HG02852 (cell line): ENCODE data around the gene MEIOB.
"Not testable (repeated sequence)": the region's sequence is repeated elsewhere in the genome, so short reads cannot be mapped to it uniquely, and the experiment has no call there.

Source experiments
- ATAC-seq: cut with Tn5 transposase; IDR thresholded peaks from one replicate; pipeline ENCODE4 v1.9.1; 2021; ENCODE audit warnings: mild to moderate bottlenecking, moderate library complexity; ENCODE audit not compliant: unreplicated experiment

MEIOB gene, protein sequence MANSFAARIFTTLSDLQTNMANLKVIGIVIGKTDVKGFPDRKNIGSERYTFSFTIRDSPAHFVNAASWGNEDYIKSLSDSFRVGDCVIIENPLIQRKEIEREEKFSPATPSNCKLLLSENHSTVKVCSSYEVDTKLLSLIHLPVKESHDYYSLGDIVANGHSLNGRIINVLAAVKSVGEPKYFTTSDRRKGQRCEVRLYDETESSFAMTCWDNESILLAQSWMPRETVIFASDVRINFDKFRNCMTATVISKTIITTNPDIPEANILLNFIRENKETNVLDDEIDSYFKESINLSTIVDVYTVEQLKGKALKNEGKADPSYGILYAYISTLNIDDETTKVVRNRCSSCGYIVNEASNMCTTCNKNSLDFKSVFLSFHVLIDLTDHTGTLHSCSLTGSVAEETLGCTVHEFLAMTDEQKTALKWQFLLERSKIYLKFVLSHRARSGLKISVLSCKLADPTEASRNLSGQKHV

DNA sequence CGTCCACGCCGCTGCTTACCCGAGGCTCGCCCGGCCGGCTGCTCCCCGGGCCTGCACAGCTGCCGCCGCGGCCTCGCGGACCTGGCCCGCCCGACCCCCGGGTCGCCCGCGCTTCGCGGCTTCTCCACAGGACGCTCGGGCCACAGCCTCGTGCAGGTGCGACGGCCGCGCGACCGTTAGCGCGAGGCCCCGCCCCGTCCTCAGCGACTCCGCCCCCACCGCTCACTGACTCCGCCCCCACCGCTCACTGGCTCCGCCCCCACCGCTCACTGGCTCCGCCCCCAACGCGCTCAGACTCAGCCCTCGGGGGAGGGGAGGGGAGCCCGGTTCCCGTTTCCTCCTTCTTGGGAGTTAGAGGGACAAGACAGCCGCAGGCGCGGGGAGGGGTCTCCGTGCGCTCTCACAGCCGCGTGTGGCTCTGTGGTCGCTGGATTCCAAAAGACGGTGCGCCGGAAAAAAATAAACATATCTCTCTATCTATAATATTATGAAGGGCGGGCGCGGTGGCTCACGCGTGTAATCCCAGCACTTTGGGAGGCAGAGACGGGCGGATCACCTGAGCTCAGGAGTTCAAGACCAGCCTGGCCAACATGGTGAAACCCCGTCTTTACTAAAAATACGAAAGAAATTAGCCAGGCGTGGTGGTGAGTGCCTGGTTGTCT, at the start of gene MEIOB:
TSS of gene MEIOB (minus strand) at position 191 of the 662 bp plus-strand sequence. CDS start 3,989 bp downstream, outside the sequence.
- no peak for ATAC-seq

DNA sequence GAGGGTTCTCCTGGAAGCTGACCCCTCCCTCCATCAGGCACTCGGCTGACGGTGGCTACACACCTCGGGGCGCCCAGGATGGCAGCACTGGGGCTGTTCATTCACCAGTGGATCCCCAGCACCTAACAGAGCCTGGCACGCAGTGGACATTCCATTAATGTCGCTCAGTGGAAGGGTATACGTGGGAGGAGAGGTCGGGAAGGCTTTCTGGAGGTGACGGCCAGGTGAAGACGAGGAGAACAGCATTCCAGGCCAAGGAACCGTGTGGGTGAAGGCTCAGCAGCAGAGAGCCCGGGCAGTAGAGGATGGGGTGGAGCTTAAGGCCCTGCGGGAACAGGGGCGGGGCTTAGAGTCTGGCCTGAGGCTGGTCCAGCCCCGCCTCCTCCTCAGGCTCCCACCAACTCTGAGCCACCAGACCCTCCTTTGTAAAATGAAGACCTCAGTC, 48.8 kb upstream of the MEIOB start:
- ATAC-seq: no peak

DNA sequence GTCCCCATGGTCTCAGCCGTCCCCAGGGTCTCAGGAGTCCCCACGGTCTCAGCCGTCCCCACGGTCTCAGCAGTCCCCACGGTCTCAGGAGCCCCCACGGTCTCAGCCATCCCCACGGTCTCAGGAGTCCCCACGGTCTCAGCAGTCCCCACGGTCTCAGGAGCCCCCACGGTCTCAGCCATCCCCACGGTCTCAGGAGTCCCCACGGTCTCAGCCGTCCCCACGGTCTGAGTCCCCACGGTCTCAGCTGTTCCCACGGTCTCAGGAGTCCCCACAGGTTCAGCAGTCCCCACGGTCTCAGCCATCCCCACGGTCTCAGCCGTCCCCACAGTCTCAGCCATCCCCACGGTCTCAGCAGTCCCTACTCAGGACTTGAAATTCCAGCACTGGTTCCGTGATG, 48.2 kb upstream of the MEIOB start:
- not testable (repeated sequence) for ATAC-seq

DNA sequence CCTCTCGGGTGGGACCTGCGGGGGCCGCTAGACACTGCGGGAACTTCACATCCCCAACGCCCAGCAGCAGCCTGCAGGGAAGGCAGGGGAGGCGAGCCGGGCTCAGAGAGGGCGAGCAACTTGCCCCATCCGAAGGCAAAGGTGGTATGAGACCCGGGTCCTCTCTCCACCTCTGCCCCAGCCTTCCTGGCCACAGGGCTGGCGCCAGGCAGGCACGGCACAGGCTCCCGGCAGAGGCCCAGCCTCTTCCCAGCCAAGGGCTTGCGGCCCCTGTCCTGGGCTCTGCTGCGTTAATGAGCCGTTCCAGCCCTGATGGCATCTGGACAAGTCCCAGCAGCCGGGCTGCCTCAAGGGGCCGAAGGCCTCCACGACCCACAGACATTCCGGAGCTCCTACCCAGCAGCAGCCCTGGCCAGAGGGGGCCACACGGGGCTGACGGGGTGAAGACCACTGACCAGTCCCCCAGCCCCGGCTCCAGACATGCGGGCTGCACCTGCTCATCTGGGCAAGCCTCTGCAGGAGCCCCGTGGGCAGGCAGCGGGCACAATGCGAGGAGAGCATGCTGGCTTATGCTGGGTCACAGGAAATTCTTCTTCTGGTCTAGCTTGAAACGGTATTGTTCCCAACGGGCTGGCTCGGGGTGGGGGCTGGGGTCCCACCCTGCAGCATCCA, 47.5 kb upstream of the MEIOB start:
- no peak for ATAC-seq

DNA sequence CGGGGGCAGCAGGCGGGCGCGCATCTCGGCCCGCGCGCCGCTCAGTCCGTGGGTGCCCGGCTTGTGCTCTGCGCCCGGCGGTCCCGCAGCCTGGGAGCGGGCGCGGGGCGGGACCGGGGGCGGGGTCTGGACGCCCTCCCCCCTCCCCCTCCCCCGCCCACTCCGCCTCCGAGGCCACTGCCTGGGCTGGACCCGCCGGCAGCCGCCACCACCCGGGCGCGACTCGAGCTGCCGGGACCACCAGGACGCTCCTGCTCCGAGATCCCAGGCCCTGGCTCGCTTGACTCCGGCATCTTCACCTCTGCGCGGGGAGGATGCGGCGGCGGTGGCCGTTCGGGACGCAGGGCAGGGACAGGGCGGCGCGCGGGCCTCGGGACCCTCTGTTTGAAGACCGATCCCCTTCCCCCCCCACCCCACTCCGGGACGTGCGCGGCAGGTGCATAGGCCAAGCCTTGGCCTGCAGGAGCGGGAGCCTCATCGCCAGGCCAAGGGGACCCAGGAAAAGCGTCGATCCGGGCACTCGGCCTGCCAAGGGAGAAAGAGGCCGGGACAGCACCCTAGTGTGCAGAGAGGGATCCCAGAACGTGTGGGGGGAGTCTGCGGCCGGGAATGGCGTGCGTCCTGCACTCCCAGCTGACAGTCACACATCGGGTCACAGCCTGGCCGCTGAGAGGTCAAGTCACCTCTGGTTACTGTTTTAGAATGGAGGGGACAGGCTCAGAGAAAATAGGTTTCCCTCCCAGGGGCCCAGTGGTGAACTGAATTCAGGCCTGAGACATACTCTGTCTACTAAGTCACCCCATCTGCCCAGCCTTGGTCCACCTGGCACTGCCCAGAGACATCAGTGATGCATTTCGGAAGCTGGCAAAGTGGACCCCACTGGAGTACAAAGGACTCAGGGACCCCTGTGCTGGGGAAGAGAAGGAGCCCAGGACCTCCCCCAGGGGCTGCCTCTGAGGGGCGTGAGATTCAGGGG, 46.7 kb upstream of the MEIOB start, which contains the start of gene HS3ST6:
TSS of gene HS3ST6 (minus strand) at position 65 of the 976 bp plus-strand sequence. CDS start 92 bp downstream, outside the sequence.
- ATAC-seq: no peak

DNA sequence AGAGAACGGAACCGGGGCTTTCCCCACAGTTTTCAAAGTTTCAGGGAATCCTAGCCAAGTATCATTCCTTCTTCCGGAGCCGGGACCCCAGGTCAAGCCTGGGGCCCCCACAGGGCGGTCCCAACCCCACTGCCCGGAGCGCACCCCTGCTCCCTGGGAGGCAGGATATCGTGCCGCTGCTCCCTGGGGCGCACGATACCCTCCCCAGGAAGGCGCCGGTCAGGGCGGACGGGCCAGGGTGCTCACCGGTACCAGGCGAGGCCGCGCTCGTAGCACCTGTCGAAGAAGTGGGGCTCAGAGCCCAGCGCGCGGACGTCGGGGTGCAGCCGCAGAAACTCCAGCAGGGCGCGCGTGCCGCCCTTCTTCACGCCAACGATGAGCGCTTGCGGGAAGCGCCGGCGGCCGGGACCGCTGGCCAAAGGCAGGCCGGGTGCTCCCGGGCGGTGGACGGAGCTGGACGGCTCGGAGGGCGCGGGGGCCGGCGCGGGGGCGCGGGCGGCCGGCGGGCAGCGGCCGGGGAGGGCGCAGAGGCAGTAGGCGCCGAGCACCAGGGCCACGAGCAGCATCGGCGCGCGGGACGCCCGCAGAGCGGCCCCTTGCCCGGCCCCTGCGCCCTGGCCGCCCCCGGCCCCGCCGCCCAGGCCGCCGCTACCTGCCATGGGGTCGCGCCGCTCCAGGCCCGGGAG, 45.8 kb upstream of the MEIOB start:
- ATAC-seq: no peak

DNA sequence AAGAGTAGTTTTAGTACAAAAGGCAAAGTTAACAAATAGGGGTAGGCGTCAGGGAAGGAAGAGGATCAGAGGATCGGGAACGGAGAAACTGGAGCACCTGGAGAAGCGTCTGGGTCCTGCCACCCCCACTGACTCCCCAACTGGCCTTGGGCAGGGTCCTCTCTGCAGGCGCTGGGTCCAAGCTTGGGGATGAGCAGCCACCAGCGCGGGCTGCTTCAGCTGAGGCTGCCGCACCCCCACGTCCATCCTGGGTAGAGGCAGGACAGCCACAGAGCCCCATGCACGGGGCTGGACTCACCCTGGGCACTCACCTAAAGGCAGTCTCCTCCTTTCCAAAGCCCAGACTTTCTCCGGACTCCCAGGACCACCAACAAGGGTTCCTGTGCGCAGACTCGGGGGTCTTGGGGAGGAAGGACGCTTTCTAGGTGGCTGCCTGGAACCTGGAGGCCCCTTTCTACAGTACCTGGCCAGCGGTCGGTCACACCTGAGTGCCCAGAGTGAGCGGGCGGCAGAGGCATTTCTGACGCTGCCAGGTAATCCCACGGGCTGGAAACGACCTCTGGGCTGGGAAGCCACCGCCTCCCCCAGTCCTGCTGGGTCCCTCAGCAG, 45.2 kb upstream of the MEIOB start:
- no peak for ATAC-seq

DNA sequence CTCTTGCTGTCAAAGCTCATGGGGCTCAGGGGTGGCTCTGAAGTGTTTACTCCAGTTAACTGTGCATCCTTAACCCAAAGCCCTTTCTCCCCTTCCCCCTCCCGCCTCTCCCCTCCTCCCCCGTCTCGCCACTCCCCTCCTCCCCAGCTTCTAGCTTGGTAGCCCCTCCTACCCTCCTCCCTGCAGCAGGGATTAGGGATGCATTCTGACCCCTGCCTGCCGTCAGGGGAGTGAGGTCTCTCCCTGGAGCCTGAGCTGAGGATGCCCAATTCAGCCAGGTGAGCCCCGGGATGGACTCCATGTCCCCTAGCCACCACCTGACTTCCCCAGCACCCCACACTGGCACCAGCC, 44.7 kb upstream of the MEIOB start:
- ATAC-seq: no peak

DNA sequence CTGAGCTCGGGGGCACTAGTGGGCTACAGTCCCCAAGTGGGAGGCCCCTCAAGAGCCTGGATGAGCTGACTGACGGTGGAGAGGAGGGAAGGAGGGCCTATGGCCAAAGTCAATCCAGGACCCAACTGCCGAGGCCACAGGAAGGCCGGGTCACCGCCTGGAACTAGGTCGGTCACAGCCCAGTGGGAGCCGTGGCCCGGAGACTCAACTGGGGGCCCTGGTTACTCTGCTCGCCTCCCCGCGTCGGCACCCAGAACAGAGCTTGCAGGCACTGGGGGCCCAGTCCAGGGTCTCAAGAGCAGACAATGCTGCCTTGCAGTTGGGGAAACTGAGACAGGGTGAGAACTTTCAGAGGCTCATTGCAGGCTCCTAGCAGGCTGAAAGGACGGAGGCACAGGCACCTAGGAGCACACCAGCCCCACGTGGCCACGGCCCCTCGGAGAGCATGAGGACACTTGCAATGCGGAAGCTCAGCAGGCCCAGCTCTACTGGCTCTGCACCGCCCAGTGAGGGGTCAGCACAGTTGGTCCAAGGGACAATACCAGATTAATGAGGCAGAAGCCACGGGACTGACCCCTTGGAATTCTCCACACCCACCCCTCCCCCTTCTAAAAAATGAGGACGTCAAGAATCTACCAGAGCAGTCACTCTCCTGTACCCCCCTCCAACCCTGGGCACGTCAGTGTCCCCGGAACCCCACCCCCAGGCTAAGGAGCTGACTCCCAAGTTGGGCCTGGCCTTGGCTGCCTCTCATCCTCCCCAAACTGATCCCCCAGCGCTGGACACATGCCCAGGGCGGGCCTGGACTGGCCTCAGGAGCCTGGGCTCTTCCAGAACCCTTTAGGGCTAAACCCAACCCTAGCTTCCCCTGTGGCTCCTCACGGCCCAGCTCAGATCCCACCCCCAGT, 44.0 kb upstream of the MEIOB start:
- no peak for ATAC-seq

DNA sequence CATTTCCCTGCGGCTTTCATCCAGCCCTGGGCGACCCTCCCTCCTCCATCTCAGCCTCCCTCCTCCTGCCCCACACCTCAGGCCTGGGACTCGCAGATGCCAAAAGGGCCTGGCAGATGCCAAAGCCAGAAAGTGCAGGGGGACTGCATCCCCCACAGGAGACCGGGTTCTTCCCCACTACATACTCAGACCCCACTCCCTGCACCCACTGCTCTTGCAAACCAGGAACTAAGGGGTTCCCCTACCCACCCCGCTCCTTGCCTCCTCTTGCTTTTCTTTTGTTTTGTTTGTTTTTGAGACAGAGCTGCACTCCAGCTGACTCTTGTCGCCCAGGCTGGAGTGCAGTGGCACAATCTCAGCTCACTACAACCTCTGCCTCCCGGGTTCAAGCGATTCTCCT, 43.0 kb upstream of the MEIOB start:
- ATAC-seq: no peak

DNA sequence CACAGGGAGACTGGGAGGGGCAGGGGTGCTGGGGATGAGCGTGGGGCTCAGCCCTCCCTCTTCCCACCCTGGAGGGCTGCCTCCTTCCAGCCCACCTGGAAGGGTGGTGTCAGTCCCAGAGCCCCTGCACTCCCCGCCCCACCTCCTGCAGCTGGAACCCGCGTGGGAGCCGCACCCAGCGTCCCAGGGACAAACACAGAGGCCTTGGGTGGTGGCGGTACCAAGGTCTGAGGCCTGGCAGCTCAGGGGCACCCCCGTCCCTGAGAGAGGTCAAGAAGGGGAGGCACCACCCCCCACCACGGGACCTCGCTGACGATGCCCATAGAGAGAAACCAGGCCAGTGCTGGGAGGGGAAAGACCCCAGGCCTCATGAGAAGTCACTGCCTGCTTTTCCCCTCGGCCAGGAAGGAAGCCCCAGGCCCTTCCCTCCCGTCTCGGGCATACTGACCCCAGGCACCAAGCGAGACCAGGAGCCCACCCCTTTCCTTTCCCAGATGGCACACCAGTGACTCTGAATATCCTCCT, 42.2 kb upstream of the MEIOB start:
- no peak for ATAC-seq

DNA sequence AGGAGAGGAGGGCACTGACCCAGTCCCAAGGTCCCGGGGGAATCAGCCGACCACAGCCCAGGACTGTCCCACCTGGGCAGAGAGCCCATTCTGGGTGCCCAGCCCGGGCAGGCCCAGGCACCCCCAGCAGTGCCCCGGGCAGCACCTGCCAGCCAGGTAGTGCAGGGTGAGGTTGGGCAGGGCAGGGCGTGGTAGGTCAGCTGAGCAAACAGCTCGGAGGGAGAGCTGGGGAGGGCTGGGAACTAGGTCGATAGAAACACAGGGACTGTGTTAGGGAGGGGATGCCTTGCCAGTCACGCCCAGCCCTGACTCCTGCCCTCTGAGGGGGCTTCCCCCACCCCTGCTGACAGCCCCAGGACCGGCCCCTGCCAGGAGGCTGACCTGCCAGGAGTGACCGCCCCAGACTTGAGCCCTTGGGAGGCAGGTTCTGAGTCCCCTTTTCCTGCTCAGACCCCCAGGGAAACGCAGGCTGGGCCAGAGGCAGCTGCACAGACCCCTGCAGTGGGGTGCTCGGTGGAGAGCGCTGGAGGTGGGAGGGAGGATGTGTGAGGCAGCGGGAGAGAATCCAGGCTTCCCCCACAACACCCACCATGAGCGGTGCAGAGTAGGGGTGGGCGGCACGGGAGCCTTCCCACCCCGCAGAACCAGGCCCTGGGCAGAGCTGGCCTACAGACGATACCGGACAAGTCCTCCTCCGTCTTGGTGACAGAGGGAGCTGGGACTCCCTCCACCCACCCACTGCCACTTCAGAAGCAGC, 41.5 kb upstream of the MEIOB start:
- ATAC-seq: no peak

DNA sequence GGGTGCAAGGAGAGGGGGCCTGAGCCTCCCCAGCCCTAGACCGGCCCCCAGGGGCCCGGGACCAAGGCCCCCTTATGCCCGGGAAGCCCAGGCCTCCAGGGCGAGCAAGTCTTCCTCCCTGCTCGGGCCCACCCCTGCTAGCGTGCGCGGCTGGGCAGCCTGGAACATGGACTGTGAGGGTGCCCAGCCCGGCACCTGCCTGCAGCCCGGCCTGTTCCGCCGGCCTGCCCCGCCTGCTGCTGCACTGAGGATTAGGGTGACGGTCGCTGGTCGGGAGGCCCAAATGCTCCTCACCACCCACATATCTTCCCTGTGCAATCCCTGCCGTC, 40.2 kb upstream of the MEIOB start:
- ATAC-seq: no peak

DNA sequence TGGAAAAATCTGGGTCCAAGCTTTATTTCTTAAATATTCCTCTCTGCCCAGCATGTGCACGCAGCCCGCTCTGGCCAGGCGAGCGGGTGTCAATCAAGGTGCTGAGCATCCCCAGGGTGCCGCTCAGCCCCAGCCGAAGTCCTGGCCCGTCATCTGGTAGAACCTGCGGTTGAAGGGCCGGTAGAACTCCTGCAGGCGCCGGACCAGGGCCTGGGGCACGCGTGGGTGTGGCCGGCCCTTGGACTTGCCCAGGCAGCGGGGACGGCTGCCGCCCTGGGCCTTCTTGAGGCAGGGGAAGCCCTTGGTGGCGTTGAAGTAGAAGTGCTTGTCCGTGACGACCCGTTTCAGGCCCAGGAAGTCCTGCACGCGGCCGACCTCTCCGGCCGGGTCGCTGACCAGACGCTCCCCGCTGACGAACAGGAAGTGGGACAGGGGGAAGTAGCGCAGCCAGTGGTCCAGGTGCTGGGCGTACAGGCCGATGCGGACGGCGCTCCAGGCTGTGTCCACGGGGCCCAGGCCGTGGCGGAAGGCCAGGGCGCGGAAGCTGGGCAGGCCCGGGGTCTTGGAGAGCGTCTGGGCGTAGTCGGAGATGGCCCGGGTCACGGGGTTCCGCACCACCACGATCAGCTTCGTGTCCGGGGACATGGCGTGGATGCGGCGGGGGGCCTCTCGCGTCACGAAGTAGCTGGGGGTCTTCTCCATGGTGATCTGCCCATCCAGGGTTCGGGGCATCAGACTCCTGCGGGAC, 39.7 kb upstream of the MEIOB start:
- no peak for ATAC-seq

DNA sequence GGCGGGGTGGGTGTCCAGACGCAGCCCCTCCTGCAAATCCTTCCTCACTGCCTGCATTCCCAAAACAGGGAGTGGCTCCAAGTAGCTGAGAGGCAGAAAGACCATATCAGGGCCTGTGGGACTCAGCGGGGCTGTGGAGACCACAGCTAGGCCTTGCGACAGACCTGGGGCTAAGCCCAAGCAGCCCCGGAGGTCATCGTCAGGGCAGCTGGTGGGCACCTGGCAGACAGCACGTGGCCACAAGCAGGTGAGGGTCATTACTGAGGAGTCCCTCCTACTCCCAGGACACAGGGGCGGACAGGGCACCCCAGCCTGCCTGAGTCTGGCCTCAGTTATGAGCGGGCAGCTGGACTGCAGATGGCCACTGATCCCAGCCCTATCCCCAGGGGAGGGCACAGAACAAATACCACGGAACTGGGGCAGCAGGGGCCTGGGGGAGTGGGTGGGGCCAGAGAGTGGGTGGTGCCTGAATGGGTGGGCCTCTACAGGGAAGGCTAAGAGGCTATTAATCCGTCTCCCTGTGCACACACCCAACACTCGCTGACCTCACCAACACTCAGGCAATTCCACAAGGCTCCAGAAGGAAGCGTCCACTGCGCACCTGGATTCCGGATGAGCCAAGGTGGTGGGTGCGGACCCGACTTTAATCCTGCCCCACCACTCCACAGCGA, 37.7 kb upstream of the MEIOB start:
- no peak for ATAC-seq

DNA sequence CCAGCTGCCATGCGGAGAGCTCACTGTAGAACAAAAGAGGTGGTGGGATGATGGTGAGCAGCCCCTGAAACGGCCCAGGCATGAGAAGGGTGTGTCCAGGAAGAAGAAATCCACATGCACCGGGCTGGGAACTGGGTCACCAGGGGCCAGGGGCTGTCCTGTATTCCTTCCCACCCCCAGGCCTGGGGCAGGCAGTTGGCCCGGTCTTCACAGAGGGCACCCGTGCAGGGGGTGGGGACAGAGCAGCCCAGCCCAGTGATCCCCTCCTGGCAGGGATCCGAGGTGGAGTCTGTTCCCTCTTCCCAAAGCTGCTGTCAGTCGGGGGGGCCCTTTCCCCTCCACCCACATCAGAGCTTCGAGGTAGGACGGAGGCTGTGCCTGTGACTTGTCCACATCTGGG, 37.0 kb upstream of the MEIOB start:
- ATAC-seq: no peak
